ENCODE measurements around the gene FZR1.
A peak's percentile ranks its signal among the peaks of the same experiment; 100 is the strongest.

Gene FZR1

DNA sequence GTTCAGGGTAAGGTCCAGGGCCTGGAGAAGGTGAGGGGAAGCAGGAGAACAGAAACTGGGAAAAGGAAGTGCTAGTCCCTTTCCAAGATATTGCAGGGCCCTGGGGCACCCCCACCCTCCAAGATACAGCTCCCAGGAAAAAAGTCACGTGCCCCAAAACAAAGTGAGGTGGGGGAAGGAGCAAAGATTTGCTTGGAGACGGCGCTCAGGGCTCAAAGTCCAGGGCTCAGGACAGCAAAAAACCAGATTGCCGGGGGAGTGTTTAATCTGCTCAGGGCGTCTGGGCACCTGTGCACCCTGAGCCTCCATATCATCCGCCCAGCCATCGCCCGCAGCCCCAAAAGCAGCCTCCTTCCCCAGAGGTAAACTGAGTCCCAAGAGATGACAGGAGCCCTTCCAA, 32.1 kb upstream of the FZR1 start:
- DNase-seq = no peak

DNA sequence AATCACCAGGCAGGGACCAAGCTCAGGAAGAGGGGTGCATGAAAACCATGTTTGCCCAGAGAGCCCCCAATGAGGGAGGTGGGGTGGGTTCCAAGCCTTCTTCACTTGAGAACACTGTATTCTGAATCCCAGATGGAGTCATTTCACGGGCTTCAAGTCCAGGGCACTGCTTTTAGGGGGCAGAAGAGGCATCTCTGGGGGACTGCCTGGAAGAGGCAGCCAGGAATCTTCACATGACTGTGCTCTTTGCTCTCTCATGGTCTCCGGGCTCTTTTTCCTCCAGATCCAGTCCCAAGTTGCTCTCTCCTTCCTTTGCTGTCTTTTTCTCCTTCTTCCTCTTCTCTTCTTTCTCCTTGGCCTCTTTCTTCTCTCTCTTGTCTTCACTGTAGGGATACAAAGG, 31.5 kb upstream of the FZR1 start:
- no peak for DNase-seq

DNA sequence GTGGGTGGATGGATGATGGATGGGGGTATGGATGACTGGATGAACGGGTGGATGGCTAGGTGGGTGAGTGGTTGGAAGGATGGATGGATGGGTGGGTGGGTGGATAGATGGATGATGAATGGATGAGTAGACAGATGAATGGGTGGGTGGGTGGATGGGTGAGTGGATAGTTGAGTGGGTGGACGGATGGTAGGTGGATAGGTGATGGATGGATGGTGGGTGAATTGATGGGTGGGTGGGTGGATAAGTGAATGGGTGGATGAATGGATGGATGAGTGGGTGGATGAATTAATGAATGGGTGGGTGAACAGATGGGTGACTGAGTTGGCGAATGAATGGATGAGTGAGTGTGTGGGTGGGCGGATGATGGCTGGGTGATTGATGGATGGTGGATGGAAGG, 30.7 kb upstream of the FZR1 start:
- no peak for DNase-seq

DNA sequence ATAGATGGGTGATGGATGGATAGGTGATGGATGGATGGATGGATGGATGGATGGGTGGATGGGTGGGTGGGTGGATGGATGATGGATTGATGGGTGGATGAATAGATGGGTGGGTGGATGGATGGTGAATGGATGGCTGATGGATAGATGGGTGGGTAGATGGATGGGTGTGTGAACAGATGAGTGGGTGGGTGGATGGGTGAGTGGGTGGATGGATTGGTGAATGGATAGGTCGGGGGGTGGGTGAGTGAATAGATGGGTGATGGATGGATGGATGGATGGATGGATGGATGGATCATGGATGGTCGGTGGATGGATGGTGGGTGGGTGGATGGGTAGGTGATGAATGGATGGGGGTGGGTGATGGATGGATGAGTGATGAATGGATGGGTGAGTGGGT, 29.3 kb upstream of the FZR1 start:
- DNase-seq = no peak

DNA sequence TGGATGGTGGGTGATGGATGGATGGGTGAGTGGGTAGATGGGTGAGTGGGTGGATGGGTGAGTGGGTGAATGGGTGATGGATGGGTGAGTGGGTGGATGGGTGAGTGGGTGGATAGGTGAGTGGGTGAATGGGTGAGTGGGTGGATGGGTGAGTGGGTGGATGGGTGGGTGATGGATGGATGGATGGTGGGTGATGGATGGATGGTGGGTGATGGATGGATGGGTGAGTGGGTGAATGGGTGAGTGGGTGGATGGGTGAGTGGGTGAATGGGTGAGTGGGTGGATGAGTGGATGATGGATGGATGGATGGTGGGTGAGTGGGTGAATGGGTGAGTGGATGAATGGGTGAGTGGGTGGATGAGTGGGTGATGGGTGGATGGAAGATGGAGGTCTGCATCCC, 28.6 kb upstream of the FZR1 start:
- DNase-seq = no peak

DNA sequence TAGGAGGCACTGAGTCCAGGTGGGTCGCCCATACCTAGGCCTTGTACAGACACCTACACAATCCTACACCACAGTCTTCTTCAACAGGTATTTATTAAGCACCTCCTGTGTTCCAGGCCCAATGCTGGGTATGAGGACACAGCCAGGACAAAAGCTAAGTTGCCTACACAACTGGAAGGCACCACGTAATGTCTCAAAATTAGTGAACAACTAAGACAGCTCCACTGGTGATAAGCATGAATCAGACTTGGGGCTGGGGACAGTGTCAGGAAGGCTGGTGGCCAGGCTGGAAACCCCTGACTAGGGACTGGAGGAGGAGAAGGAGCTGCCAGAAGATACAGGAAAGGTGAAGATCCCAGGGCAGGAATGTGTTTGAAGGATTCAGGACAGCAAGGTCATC, 28.2 kb upstream of the FZR1 start:
- peak; percentile 8 for DNase-seq

DNA sequence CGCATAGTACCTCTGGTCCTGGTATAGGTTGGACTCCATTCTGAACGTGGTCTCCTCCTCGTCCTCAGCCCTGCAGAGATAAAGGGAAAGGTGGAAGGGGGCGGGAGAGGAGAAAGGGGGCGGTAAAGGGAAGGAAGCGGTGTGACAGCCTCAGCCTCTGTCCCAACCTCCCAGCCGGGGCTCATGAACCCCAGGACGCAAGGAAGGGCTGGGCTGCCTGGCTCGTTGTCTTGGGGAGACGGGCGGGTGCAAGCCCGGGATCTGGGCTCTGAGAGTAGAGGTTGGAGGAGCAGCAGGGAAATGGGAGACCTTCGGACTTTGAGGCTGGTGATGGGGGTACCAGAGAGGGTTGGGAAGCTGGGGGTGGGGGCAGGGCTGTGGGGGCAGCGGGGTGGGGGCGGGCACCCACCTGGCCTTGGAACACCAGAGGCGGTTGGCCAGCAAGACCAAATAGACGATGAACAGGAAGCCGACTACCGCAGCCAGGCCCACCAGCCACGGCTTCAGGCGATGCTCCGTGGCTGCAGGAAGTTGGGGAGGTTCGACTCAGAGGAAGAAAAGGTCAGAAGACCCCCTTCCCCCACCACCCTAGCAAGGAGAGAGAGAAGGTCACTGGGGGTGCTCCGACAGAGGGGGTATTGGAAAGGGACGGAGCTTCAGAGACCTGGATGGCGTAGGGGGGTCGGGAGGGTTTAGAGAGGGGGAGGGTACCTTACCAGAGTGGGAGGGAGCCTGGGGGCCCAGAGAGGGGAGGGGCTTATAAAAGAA, 27.5 kb upstream of the FZR1 start:
- no peak for DNase-seq

DNA sequence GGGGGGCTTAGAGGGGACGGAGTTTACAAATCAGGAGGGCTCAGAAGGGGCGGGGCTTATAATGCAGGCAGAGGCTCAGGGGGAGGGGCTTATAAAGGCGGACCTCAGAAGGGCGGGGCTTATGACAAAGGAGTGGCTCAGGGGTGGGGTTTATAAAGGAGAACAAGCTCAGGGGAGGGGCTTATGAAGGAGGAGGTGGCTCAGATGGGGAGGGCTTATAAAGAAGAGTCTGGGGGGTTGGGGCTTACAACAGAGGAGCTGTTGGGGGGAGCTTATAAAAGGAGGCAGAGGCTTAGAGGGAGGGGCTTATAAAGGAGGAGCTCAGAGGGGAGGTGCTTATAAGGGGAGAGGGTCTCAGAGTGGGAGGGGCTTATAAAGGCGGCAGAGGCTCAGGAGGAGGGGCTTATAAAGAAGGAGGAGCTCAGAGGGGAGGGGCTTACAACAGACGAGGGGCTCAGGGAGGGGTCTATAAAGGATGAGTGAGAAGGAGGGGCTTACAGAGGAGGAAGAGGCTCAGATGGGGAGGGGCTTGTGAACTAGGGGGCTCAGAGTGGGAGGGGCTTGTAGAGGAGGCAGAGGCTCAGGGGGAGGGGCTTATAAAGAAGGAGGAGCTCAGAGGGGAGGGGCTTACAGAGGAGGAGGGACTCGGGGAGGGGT, 26.8 kb upstream of the FZR1 start:
- DNase-seq = peak; percentile 71

DNA sequence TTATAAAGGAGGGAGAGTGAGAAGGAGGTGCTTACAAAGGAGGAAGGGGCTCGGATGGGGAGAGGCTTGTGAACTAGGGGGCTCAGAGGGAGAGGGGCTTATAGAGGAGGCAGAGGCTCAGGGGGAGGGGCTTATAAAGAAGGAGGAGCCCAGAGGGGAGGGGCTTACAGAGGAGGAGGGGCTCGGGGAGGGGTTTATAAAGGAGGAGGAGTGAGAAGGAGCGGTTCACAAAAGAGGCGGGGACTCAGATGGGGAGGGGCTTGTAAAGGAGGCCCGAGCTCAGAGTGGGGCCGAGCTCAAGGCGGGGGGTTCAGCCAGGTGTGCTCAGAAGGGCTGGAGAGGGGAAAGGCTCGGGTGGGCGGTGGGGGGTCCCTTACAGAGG, 26.3 kb upstream of the FZR1 start:
- DNase-seq = peak; percentile 22

DNA sequence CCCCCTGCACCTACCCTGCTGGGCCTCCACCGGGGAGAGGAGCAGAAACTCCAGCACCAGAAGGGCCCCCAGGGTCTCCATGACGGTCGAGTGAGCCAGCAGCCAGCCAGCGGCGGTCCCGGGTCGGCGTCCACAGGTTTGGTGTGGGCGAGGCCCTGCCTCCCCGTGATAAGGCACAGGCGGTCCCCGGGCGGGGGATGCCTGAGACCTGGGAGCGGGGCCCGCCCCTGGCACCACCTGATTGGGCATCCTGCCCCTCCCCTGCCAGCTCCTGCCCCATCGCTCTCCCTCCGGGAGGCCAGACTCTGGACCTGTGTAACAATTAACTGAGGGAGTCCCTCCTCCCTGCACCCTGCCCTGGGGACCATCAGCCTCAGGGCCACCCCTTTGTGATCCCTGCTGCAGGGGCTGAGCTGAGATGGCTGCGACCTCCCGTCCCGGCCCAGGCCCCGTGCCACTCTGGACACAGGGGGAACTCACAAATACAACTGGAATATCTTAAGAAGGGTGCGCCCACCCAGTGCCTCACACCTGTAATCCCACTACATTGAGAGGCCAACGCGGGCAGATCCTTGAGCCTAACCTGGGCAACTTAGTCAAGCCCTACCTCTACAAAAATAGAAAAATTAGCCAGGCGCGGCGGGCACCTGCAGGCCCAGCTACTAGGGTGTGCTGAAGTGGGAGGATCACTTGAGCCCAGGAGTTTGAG, 25.6 kb upstream of the FZR1 start, which contains the start of gene SMIM24:
TSS of gene SMIM24 (minus strand) at position 143 of the 709 bp plus-strand sequence. CDS start at position 81, 62 bp downstream.
- no peak for DNase-seq

DNA sequence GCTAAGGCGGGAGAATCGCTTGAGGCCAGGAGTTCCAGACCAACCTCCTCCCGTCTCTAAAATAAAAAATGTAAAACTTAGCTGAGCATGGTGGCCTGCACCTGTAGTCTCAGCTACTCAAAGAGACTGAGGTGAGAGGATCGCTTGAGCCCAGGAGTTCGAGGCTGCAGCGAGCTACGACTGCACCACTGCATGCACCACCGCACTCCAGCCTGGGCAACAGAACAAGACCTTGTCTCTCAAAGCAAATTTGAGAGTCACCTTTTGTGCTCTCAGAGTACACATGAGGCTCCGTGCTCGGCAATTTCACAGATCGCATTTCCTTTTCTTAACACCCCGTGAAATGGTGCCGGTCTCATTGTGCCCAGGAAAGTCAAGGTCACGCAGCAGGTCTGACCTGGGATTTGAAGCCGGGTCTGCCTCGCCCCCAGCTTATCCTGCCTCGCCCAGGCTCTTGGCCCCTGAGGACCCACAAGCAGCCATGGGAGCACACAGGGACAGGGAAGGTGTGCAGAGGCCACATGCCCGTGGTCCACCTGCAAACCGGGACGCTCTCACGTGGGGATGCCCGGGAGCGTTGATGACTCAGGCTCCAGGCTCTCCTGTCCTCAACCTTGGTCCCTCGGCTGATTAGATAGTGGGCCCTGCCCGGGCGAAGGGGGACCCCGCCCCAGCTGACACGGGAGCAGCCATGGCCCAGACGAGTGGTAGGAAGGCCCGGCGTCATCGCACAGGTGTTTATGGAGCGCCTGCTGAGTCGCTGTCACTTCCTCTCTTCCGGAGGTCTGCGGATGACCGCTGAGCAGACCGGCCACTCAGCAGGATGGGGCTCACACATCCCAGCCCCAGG, 24.6 kb upstream of the FZR1 start:
- no peak for DNase-seq

DNA sequence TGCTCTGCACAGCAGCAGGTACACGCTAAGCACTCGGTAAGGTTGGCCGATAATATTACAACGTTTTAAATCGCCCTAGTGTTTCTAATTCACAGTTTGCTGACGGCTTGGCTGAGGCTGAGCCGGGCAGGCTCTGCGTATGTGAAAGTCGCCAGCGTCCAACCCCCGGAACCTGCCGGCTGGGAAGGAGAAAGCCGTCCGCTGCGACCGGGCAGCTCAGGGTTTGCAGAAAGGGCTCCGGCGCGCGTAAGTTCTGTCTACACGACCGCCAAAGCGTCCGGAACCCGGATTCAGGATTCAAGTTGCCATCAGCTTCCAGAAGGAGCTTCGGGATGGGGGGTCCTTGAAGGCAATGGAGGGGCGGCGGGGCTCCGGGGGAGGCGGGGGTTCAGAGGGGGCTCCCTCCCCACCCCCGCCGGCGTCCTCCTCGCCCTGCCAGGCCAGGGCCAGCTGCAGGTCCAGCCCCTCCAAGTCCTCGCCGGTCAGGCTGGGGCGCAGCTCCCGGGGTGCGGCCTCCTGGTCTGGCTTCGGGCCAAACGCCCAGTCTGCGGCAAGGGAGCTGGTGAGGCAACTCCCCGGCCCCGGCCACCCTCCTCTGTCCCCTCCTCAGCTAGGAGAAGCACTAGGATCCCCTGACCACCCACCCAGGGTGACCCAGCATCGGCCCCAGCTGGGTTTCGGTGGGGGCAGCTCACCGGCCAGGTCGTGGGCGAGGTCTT, 23.4 kb upstream of the FZR1 start:
- DNase-seq = no peak

DNA sequence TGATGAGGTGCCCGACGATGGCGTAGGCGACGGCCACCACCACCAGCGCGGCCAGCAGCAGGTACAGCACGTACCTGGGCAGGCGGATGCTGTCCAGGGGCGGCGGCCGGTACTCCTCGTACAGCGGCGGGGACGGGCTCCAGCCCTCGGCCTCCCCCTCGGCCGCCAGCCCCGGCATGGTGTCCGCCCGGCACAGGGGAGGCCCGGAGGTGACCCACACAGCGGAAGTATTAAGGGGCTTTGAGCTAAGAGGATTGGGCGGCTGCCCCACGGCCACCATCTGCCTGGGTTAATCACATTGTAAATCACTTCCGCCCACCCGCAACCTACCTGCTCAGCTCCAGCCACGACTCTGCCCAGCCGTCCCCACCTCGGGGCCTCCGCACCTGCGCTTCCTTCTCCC, 22.9 kb upstream of the FZR1 start, which contains the start of gene SMIM44:
TSS of gene SMIM44 (minus strand) at position 216 of the 403 bp plus-strand sequence. CDS start at position 178, 38 bp downstream.
- no peak for DNase-seq

DNA sequence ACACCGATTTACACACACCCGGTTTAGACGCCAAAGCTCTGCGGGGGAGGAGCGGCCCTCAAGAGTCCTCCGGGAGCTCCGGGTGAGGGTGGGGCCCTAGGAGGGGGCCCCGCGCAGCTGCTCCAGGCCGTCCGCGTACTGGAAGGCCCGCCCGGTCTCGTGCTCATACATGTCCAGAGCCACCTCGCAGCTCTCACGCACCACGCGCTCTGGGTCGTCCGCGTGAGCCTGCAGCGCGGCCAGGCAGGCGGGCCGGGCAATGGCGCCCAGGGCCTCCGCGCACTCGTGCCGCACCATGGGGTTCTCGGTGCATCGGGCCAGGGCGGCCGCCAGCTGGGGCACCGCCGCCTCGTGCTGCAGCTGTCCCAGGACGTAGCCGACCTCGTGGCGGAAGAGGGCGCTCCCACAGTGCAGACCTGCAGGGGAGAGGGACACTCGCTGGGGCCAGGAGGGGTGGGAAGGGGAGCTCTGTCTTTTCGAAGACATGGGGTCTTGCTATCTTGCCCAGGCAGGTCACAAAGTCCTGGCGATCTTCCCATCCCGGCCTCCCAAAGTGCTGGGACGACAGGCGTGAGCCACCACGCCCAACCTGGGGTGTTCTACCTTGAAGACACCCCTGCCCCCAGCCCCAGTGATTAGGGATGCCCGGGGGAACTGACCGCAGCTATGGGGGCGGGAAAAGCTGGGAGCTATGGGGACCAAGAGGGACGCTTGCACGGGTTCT, 14.6 kb upstream of the FZR1 start:
- no peak for DNase-seq

DNA sequence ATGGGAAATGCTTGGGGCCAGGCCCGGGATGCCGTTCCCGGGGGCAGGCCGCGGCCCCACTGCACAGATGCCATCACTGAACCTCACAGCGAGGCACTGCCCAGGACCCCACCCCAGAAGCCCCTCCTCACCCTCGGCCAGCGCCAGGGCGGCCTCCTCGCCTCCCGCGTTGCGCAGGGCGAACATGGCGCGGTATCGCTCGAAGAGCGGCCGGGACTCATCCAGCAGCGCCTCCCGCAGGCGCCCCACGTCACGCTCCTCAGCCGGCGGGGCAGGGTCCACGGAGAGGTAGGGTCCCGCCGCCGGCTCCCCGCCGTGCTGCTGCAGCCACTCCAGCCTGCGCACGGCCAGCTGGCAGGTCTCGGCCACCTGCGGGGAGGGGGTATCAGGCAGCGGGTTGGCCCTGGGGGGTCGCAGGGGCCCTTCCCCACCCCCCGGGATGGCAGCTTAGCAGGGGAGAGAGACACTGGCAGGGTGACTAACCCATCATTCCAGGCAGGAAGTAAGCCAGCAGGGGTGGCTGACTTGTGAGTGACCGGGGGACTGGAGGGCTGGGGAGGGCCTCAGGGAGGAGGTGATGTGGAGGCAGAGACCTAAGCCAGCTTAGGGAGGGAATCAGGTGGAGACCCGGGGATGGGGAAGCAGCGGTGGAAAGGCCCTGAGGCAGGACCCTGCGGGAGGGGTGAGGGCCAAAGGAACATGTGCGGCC, 13.8 kb upstream of the FZR1 start:
- no peak for DNase-seq

DNA sequence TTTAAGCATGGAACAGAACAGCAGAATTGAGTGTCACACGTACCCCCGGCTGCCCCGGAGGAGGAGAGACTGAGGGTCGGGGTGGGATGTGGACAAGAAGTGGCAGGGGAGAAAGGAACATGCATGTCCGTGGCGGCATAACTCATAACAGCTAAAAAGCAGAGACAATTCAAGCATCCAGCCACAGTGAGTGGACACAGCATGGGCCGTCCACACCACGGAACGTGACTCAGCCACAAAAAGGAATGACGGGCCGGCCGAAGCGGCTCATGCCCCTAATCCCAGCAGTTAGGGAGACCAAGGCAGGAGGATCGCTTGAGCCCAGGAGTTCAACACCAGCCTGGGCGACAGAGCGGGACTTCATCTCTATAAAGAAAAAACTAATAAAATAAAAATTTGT, 13.2 kb upstream of the FZR1 start:
- no peak for DNase-seq

DNA sequence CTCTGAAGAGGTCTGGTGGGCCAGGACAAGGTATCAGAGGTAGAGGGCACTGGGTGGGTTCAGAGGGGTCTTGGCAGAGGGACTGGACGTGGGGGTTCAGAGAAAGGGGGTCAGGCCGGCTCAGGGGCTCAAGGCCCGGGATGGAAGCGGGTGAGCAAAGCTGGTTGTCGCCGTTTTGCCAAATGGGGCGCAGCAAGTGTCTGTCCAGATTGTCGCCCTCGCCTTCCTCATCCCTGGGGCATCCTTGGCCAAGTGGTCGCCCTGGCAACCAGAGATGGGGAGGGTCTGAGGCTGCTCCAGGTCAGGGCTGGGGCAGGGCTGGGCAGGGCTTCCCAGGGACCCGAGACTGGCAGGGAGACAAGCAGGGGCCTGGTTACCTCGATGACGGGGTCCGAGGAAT, 12.5 kb upstream of the FZR1 start:
- no peak for DNase-seq

DNA sequence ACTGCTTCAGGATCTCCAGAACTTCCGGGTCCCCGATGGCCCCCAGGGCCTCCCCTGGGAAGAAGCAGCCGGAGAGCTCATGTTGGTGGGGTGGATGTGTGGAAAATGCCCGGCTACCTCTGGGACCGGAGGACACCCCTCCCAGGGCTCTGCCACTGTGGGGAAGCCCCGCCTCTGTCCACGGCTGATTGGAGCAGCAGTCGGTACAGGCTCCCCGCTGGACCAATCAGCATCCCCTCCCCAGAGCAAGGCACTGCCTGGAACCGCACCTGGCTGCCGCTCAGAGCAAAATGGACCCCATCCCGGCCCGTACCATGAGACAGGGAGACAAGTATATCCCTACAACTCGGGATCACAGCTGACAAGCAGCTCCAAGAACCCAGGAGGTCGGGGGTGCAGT, 12.1 kb upstream of the FZR1 start:
- DNase-seq = no peak

DNA sequence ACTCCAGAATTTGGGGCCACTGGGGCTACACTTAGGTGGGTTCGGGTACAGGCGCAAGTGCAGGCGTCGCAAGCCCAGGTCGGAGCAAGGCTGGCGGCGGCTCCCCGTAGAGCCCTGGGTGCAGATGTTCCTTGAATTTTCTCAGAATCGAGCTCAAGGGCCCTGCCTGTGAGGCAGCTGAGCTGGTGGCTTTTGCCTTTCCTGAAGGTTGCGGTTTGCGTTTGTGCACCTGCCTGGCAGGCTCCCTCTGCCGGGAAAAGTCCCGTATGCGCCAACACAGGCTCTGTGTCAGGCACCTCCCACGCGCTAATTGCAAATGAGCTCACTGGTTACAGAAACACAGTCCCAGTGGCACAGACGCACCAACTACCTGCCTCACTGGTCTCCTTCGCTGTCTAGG, 11.6 kb upstream of the FZR1 start:
- DNase-seq = no peak

DNA sequence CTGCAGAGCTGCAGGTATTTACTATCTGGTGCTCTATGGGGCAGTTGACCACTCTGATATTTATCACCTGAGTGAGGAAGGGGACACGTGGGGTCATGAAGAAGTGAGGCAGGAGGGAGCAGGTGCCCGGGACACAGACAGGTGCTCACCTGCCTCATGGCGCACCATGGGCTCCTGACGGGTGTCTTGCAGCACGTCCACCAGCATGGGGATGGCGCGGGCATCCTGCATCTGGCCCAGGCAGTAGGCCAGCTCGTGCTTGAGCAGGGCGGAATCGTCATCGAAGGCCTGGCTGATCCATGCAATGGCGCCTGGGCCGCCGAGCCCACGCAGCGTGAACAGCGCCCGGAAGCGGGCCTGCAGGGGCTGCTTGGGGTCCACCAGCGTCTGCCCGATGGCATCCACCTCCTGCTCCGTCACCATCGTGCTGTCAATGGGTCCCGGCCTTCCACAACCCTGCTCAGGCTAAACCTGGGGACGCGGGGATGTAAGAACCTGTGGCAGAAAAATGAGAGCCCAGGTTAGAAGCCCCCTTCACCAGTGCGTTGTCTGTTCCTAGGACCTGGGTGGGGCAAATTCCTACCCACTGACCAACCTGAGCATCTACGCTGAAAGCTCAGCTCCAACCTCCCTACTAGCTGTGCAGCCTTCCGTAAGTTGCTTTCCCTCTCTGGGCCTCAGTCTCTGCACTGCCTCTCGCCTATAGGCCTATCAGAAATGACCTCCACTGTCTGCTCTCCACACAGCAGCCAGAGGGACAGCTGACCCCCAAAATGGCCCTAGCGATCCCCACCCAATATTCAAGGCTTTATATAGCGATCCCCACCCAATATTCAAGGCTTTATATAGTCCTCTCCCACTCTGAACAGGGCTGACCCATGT, 9.5 kb upstream of the FZR1 start:
- no peak for DNase-seq
